ENCODE measurements around the gene DIP2A.

- TF ChIP-seq CTCF (IDR thresholded peaks at IDR 0.05; ENCODE audit: low read depth, low read length, poor library complexity, severe bottlenecking) (no peak), EZH2phosphoT487 (IDR thresholded peaks at IDR 0.05; ENCODE audit: borderline replicate concordance, low read length) (no peak)
These were observed 158.0 kb downstream of the DIP2A start for GRCh38 chr21:46616656-46617055.
